Neural cell (in vitro differentiated cells): ENCODE results near the gene SLCO4A1. TPM values are rescaled to one million over a fixed set of nuclear protein-coding genes. Genes with fewer than 3 reads are reported as not detected.

Experiments used
- H2AFZ ChIP-seq: fragments of 200-600, 300-800 bp; sonication (generic), shearing (Covaris generic); 2 replicates; pipeline ENCODE4 v1.6.0; 2014; ENCODE audit warnings: low read depth, mild to moderate bottlenecking, antibody characterized with exemption, low read length, moderate library complexity
- H3F3A ChIP-seq: fragments of 200-600 bp; shearing (Covaris generic); 2 replicates; pipeline ENCODE4 v1.6.1; 2016; ENCODE audit warnings: mild to moderate bottlenecking, moderate library complexity, mixed read lengths, antibody characterized with exemption, low read length; ENCODE audit not compliant: insufficient read depth, poor library complexity, severe bottlenecking
- H3K27ac ChIP-seq: fragments of 200-600, 300-800 bp; sonication (generic), shearing (Covaris generic); 2 replicates; pipeline ENCODE4 v1.5.1; 2014; ENCODE audit warnings: mild to moderate bottlenecking, low read length, moderate library complexity
- H3K27me3 ChIP-seq: fragments of 300-800, 200-600 bp; sonication (generic), shearing (Covaris generic); 2 replicates; pipeline ENCODE4 v1.6.0; 2014; ENCODE audit warnings: mild to moderate bottlenecking, low read depth, low read length, moderate library complexity; ENCODE audit not compliant: insufficient read depth
- H3K36me3 ChIP-seq: fragments of 300-800, 200-600 bp; sonication (generic), shearing (Covaris generic); 2 replicates; pipeline ENCODE4 v1.5.1; 2014; ENCODE audit warnings: mild to moderate bottlenecking, antibody characterized with exemption, low read length, moderate library complexity; ENCODE audit not compliant: insufficient read depth
- H3K4me2 ChIP-seq: fragments of 300-800, 200-600 bp; sonication (generic), shearing (Covaris generic); 2 replicates; pipeline ENCODE4 v1.6.0; 2014; ENCODE audit warnings: mild to moderate bottlenecking, low read length
- H3K4me3 ChIP-seq: fragments of 300-800, 200-600 bp; sonication (generic), shearing (Covaris generic); 2 replicates; pipeline ENCODE4 v1.5.1; 2014; ENCODE audit warnings: mild to moderate bottlenecking, low read length, moderate library complexity
- H3K79me2 ChIP-seq: fragments of 200-600 bp; shearing (Covaris generic); replicated peaks from 2 replicates; pipeline ENCODE4 v1.6.0; 2014; ENCODE audit warnings: mild to moderate bottlenecking, low read length, moderate library complexity; ENCODE audit not compliant: insufficient read depth
- H3K9ac ChIP-seq: fragments of 300-800, 200-600 bp; sonication (generic), shearing (Covaris generic); 2 replicates; pipeline ENCODE4 v1.6.1; 2016; ENCODE audit warnings: mild to moderate bottlenecking, low read length, mixed read lengths
- H3K9me2 ChIP-seq: fragments of 200-600 bp; shearing (Covaris generic); 2 replicates; pipeline ENCODE4 v1.6.1; 2016; ENCODE audit warnings: mild to moderate bottlenecking, low read length, mixed read lengths; ENCODE audit not compliant: insufficient read depth
- H3K9me3 ChIP-seq: fragments of 200-600, 300-800 bp; sonication (generic), shearing (Covaris generic); 2 replicates; pipeline ENCODE4 v1.6.1; 2016; ENCODE audit warnings: mild to moderate bottlenecking, mixed run types, low read length, moderate library complexity, mixed read lengths
- H4K20me1 ChIP-seq: fragments of 200-600 bp; shearing (Covaris generic); 2 replicates; pipeline ENCODE4 v1.6.1; 2016; ENCODE audit warnings: mild to moderate bottlenecking, mixed run types; ENCODE audit not compliant: insufficient read depth
- CTCF ChIP-seq: fragments of 450-650 bp; IDR thresholded peaks from 2 replicates; pipeline ENCODE4 v1.5.1; 2014; ENCODE audit warnings: antibody characterized with exemption, mild to moderate bottlenecking, moderate library complexity; ENCODE audit not compliant: poor library complexity, severe bottlenecking
- EP300 ChIP-seq: fragments of 450-650 bp; conservative IDR thresholded peaks from 2 replicates; pipeline ENCODE4 v1.6.1; 2014; ENCODE audit warnings: antibody characterized with exemption, mild to moderate bottlenecking, moderate library complexity; ENCODE audit not compliant: poor library complexity, severe bottlenecking
- EZH2 ChIP-seq: fragments of 200-600, 300-800 bp; shearing (Covaris generic), sonication (generic); IDR thresholded peaks from 2 replicates; pipeline ENCODE4 v1.6.1; 2014; ENCODE audit warnings: antibody characterized with exemption, low read length, borderline replicate concordance, mild to moderate bottlenecking; ENCODE audit not compliant: insufficient read depth, poor library complexity, severe bottlenecking
- MXI1 ChIP-seq: fragments of 450-650 bp; conservative IDR thresholded peaks from 2 replicates; pipeline ENCODE4 v1.6.1; 2014; ENCODE audit warnings: antibody characterized with exemption, mild to moderate bottlenecking; ENCODE audit not compliant: poor library complexity, severe bottlenecking
- POLR2AphosphoS5 ChIP-seq: IDR thresholded peaks from 2 replicates; pipeline ENCODE4 v1.6.1; 2012
- RAD21 ChIP-seq: fragments of 450-650 bp; conservative IDR thresholded peaks from 2 replicates; pipeline ENCODE4 v1.6.1; 2014; ENCODE audit warnings: antibody characterized with exemption, mild to moderate bottlenecking, moderate library complexity
- REST ChIP-seq: IDR thresholded peaks from 2 replicates; pipeline ENCODE4 v1.6.1; 2012; ENCODE audit warnings: borderline replicate concordance
- SMC3 ChIP-seq: fragments of 450-650 bp; conservative IDR thresholded peaks from 2 replicates; pipeline ENCODE4 v1.6.1; 2014; ENCODE audit warnings: antibody characterized with exemption, mild to moderate bottlenecking, moderate library complexity; ENCODE audit not compliant: poor library complexity
- TAF1 ChIP-seq: IDR thresholded peaks from 2 replicates; pipeline ENCODE4 v1.6.1; 2012; ENCODE audit warnings: low read depth
- polyA plus RNA-seq: library from polyadenylated mRNA; depleted of rRNA; stranded (reverse); fragments of >200 nt; gene quantifications from 2 replicates; pipeline ENCODE4 v1.2.3, GENCODE V29; 2014

The SLCO4A1 gene
- polyA plus RNA-seq, 1 donor from 2014 or later = 3.5 TPM

- no peak for TF ChIP-seq RAD21
- no peak for TF ChIP-seq EP300
- TF ChIP-seq POLR2AphosphoS5 = no peak
- no peak for TF ChIP-seq EZH2
- TF ChIP-seq TAF1 = no peak
- TF ChIP-seq SMC3 = no peak
- no peak for TF ChIP-seq CTCF
- TF ChIP-seq REST = no peak
- no peak for TF ChIP-seq MXI1
- Histone ChIP-seq H3K27ac (no peak overlapping the region), H3K27me3 (no peaks in the 10 kb centered on the region), H4K20me1 (no peaks in the 10 kb centered on the region), H3K4me3 (no peak overlapping the region), H3K79me2 (no peaks in the 10 kb centered on the region), H3K36me3 (no peaks in the 10 kb centered on the region), H3K9me3 (no peaks in the 10 kb centered on the region), H3K9me2 (no peaks in the 10 kb centered on the region), H2AFZ (no peak overlapping the region), H3K9ac (no peak overlapping the region), H3K4me2 (no peak overlapping the region), H3F3A (no peaks in the 10 kb centered on the region)
Measured at GRCh38 chr20:62601172-62601571, 41.1 kb upstream of the SLCO4A1 start.

GRCh38 chr20:62601714-62602113, 40.6 kb upstream of the SLCO4A1 start:
- Histone ChIP-seq H3K27me3 (no peaks in the 10 kb centered on the region), H2AFZ (no peak overlapping the region), H3K79me2 (no peaks in the 10 kb centered on the region), H3K9ac (no peak overlapping the region), H3K9me2 (no peaks in the 10 kb centered on the region), H3K4me2 (no peak overlapping the region), H3K36me3 (no peaks in the 10 kb centered on the region), H3K9me3 (no peaks in the 10 kb centered on the region), H3F3A (no peaks in the 10 kb centered on the region), H3K4me3 (no peak overlapping the region), H3K27ac (no peak overlapping the region), H4K20me1 (no peaks in the 10 kb centered on the region)
- no peak for TF ChIP-seq REST
- no peak for TF ChIP-seq MXI1
- TF ChIP-seq TAF1 = no peak
- TF ChIP-seq CTCF = no peak
- no peak for TF ChIP-seq POLR2AphosphoS5
- no peak for TF ChIP-seq RAD21
- TF ChIP-seq SMC3 = no peak
- no peak for TF ChIP-seq EP300
- no peak for TF ChIP-seq EZH2
